Activated T-helper 2 cell treated with anti-CD3 and anti-CD28 coated beads, Interferon-gamma antibody, Interleukin-2, Interleukin-4, amounts not matched to agents 10 μg/mL and 5 μg/mL and 100 μg/mL, durations not matched to agents 14 hours and 24 hours and 36 hours (primary cell): ENCODE measurements around the gene FAM3B. TPM values are rescaled to one million over a fixed set of nuclear protein-coding genes. Genes with fewer than 3 reads are reported as not detected.

Source experiments
- DNase-seq: peaks from one replicate; pipeline ENCODE4 v3.0.0; 2021; ENCODE audit warnings: low spot score
- H3K27ac Mint-ChIP-seq: one replicate; pipeline ENCODE4 v1.8.0; 2021; ENCODE audit warnings: mixed read lengths
- H3K27me3 Mint-ChIP-seq: one replicate; pipeline ENCODE4 v1.8.0; 2021; ENCODE audit warnings: low read depth, mixed read lengths
- H3K36me3 Mint-ChIP-seq: one replicate; pipeline ENCODE4 v1.8.0; 2021; ENCODE audit warnings: low read depth, mixed read lengths
- H3K4me1 Mint-ChIP-seq: one replicate; pipeline ENCODE4 v1.8.0; 2021; ENCODE audit warnings: low read depth, mixed read lengths
- H3K4me3 Mint-ChIP-seq: one replicate; pipeline ENCODE4 v1.8.0; 2021; ENCODE audit warnings: low read depth, mild to moderate bottlenecking, moderate library complexity, mixed read lengths
- H3K9me3 Mint-ChIP-seq: one replicate; pipeline ENCODE4 v1.8.0; 2021; ENCODE audit warnings: mixed read lengths
- intact Hi-C: fragments of 100-400 bp; cut with micrococcal nuclease; formaldehyde crosslinking; loops from one replicate; pipeline ENCODE4 v1.15.1; 2023
- total RNA-seq: library from RNA; stranded (reverse); gene quantifications from 2 replicates; pipeline ENCODE4 v1.2.3, GENCODE V29; 2022

Gene FAM3B
- total RNA-seq, 1 donor from 2014 or later: not detected

GRCh38 chr21:41369105-41369919 lies 52.7 kb downstream of the FAM3B start:
- Mint-ChIP-seq H3K27ac (peak overlapping the region; percentile 70), H3K9me3 (no peaks in the 10 kb centered on the region), H3K4me1 (peaks cover 25% of the 10 kb centered on the region), H3K36me3 (peaks cover 11% of the 10 kb centered on the region), H3K27me3 (no peaks in the 10 kb centered on the region), H3K4me3 (peak overlapping the region; percentile 71)
- no peak for DNase-seq
- intact Hi-C loops: no loop called here

- Mint-ChIP-seq H3K4me3 (peak overlapping the region; percentile 71), H3K27ac (peak overlapping the region; percentile 70), H3K36me3 (peaks cover 11% of the 10 kb centered on the region), H3K9me3 (no peaks in the 10 kb centered on the region), H3K27me3 (no peaks in the 10 kb centered on the region), H3K4me1 (peaks cover 29% of the 10 kb centered on the region)
- intact Hi-C loops: no loop called here
- no peak for DNase-seq
Observed at GRCh38 chr21:41369920-41370839, 53.6 kb downstream of the FAM3B start.

GRCh38 chr21:41370840-41371684 lies 54.5 kb downstream of the FAM3B start:
- Mint-ChIP-seq H3K9me3 (no peaks in the 10 kb centered on the region), H3K27ac (no peak overlapping the region), H3K27me3 (no peaks in the 10 kb centered on the region), H3K4me3 (peak overlapping the region; percentile 71), H3K36me3 (peaks cover 11% of the 10 kb centered on the region), H3K4me1 (peaks cover 29% of the 10 kb centered on the region)
- no peak for DNase-seq
- intact Hi-C loops: no loop called here

GRCh38 chr21:41371685-41372030 lies 55.1 kb downstream of the FAM3B start:
- Mint-ChIP-seq H3K4me1 (peaks cover 28% of the 10 kb centered on the region), H3K4me3 (no peak overlapping the region)

GRCh38 chr21:41373253-41373652 lies 56.7 kb downstream of the FAM3B start:
- no peak for DNase-seq
- H3K9me3 Mint-ChIP-seq: no peaks in the 10 kb centered on the region
- no peaks in the 10 kb centered on the region for H3K27me3 Mint-ChIP-seq

More at GRCh38 chr21:41371685-41372030, 55.1 kb downstream of the FAM3B start:
- H3K36me3 Mint-ChIP-seq: peaks cover 11% of the 10 kb centered on the region
- H3K27me3 Mint-ChIP-seq: no peaks in the 10 kb centered on the region
- intact Hi-C loops: no loop called here
- DNase-seq: no peak
- no peak overlapping the region for H3K27ac Mint-ChIP-seq
- no peaks in the 10 kb centered on the region for H3K9me3 Mint-ChIP-seq

GRCh38 chr21:41373763-41374162 lies 57.2 kb downstream of the FAM3B start:
- peaks cover 27% of the 10 kb centered on the region for H3K4me1 Mint-ChIP-seq

More at GRCh38 chr21:41373253-41373652, 56.7 kb downstream of the FAM3B start:
- Mint-ChIP-seq H3K27ac (no peak overlapping the region), H3K4me3 (no peak overlapping the region), H3K4me1 (peaks cover 27% of the 10 kb centered on the region), H3K36me3 (peaks cover 5% of the 10 kb centered on the region)
- intact Hi-C loops: no loop called here

GRCh38 chr21:41374177-41374712 lies 57.6 kb downstream of the FAM3B start:
- no peak overlapping the region for H3K27ac Mint-ChIP-seq
- peaks cover 3% of the 10 kb centered on the region for H3K36me3 Mint-ChIP-seq

More at GRCh38 chr21:41373763-41374162, 57.2 kb downstream of the FAM3B start:
- H3K27ac Mint-ChIP-seq: no peak overlapping the region
- H3K9me3 Mint-ChIP-seq: no peaks in the 10 kb centered on the region
- H3K27me3 Mint-ChIP-seq: no peaks in the 10 kb centered on the region
- no peak for DNase-seq
- H3K4me3 Mint-ChIP-seq: no peak overlapping the region
- H3K36me3 Mint-ChIP-seq: peaks cover 3% of the 10 kb centered on the region
- intact Hi-C loops: no loop called here

GRCh38 chr21:41374867-41375533 lies 58.4 kb downstream of the FAM3B start:
- Mint-ChIP-seq H3K36me3 (peaks cover 3% of the 10 kb centered on the region), H3K4me1 (peaks cover 22% of the 10 kb centered on the region), H3K27ac (peak overlapping the region; percentile 33), H3K27me3 (no peaks in the 10 kb centered on the region), H3K9me3 (no peaks in the 10 kb centered on the region), H3K4me3 (no peak overlapping the region)
- intact Hi-C loops: no loop called here
- no peak for DNase-seq

More at GRCh38 chr21:41374177-41374712, 57.6 kb downstream of the FAM3B start:
- intact Hi-C loops: no loop called here
- no peaks in the 10 kb centered on the region for H3K27me3 Mint-ChIP-seq
- no peak overlapping the region for H3K4me3 Mint-ChIP-seq
- no peak for DNase-seq
- H3K4me1 Mint-ChIP-seq: peaks cover 26% of the 10 kb centered on the region
- H3K9me3 Mint-ChIP-seq: no peaks in the 10 kb centered on the region

- Mint-ChIP-seq H3K36me3 (peaks cover 6% of the 10 kb centered on the region), H3K9me3 (no peaks in the 10 kb centered on the region), H3K4me1 (peaks cover 13% of the 10 kb centered on the region), H3K27me3 (no peaks in the 10 kb centered on the region), H3K4me3 (no peak overlapping the region), H3K27ac (no peak overlapping the region)
- intact Hi-C loops: no loop called here
- DNase-seq: no peak
Observed at GRCh38 chr21:41375875-41376274, 59.3 kb downstream of the FAM3B start.

- Mint-ChIP-seq H3K4me3 (no peak overlapping the region), H3K9me3 (no peaks in the 10 kb centered on the region), H3K4me1 (peaks cover 4% of the 10 kb centered on the region), H3K27me3 (no peaks in the 10 kb centered on the region), H3K36me3 (peaks cover 9% of the 10 kb centered on the region), H3K27ac (no peak overlapping the region)
- intact Hi-C loops: no loop called here
- no peak for DNase-seq
Observed at GRCh38 chr21:41377715-41378114, 61.1 kb downstream of the FAM3B start.

- DNase-seq: no peak
- Mint-ChIP-seq H3K36me3 (peaks cover 9% of the 10 kb centered on the region), H3K27ac (no peak overlapping the region), H3K4me1 (peaks cover 4% of the 10 kb centered on the region), H3K27me3 (no peaks in the 10 kb centered on the region), H3K4me3 (no peak overlapping the region), H3K9me3 (no peaks in the 10 kb centered on the region)
- intact Hi-C loops: no loop called here
Observed at GRCh38 chr21:41378849-41379248, 62.2 kb downstream of the FAM3B start.

- Mint-ChIP-seq H3K27me3 (no peaks in the 10 kb centered on the region), H3K36me3 (peaks cover 9% of the 10 kb centered on the region), H3K4me1 (peaks cover 2% of the 10 kb centered on the region), H3K27ac (no peak overlapping the region), H3K4me3 (no peak overlapping the region), H3K9me3 (no peaks in the 10 kb centered on the region)
- no peak for DNase-seq
- intact Hi-C loops: no loop called here
Observed at GRCh38 chr21:41379901-41380300, 63.3 kb downstream of the FAM3B start.
